HepG2 (cell line): ENCODE data around the gene CX3CR1. TPM values are rescaled to one million over a fixed set of nuclear protein-coding genes. Genes with fewer than 3 reads are reported as not detected.

Experiments used
- CENPT ChIP-seq: sonication (generic); formaldehyde crosslinking; IDR thresholded peaks from 2 replicates; pipeline ENCODE4 v1.8.0; 2022; ENCODE audit warnings: low read depth, mild to moderate bottlenecking, moderate library complexity, missing genetic modification reagents
- CHCHD3 ChIP-seq: sonication (generic); formaldehyde crosslinking; IDR thresholded peaks from 2 replicates; pipeline ENCODE4 v1.8.0; 2022; ENCODE audit warnings: mild to moderate bottlenecking, missing genetic modification reagents, moderate library complexity
- CHD4 ChIP-seq: fragments of 200-600 bp; sonication (generic); IDR thresholded peaks from 2 replicates; pipeline ENCODE4 v1.7.0; 2017; ENCODE audit warnings: mild to moderate bottlenecking, low read length, borderline replicate concordance
- CREB3 ChIP-seq: sonication (generic); formaldehyde crosslinking; IDR thresholded peaks from 2 replicates; pipeline ENCODE4 v1.5.0; 2020; ENCODE audit warnings: missing genetic modification reagents
- E2F2 ChIP-seq: sonication (generic); formaldehyde crosslinking; IDR thresholded peaks from 2 replicates; pipeline ENCODE4 v1.4.0; 2020; ENCODE audit warnings: missing genetic modification reagents, borderline replicate concordance
- FOXK2 ChIP-seq: fragments of 450-650 bp; IDR thresholded peaks from 2 replicates; pipeline ENCODE4 v1.6.1; 2016
- HOXA3 ChIP-seq: sonication (generic); formaldehyde crosslinking; IDR thresholded peaks from 2 replicates; pipeline ENCODE4 v1.5.0; 2020; ENCODE audit warnings: missing genetic modification reagents
- MTERF4 ChIP-seq: sonication (generic); formaldehyde crosslinking; IDR thresholded peaks from 2 replicates; pipeline ENCODE4 v1.8.0; 2023; ENCODE audit warnings: mild to moderate bottlenecking, missing genetic modification reagents
- NR0B2 ChIP-seq: sonication (generic); formaldehyde crosslinking; IDR thresholded peaks from 2 replicates; pipeline ENCODE4 v1.4.0; 2020; ENCODE audit warnings: mild to moderate bottlenecking, missing genetic modification reagents
- PPARG ChIP-seq: conservative IDR thresholded peaks from 2 replicates; pipeline ENCODE4 v1.6.1; 2016; ENCODE audit warnings: missing biosample characterization, missing genetic modification reagents
- TFDP1 ChIP-seq: IDR thresholded peaks from 2 replicates; pipeline ENCODE4 v1.6.1; 2016; ENCODE audit warnings: missing compliant biosample characterization, missing genetic modification reagents, borderline replicate concordance
- TOPORS ChIP-seq: sonication (generic); formaldehyde crosslinking; IDR thresholded peaks from 2 replicates; pipeline ENCODE4 v1.8.0; 2023; ENCODE audit warnings: mild to moderate bottlenecking, missing genetic modification reagents
- ZNF230 ChIP-seq: sonication (generic); formaldehyde crosslinking; IDR thresholded peaks from 2 replicates; pipeline ENCODE4 v1.4.0; 2020; ENCODE audit warnings: mild to moderate bottlenecking, missing genetic modification reagents
- ZNF232 ChIP-seq: sonication (generic); formaldehyde crosslinking; IDR thresholded peaks from 2 replicates; pipeline ENCODE4 v1.4.0; 2020; ENCODE audit warnings: missing genetic modification reagents, borderline replicate concordance
- ZNF275 ChIP-seq: sonication (generic); formaldehyde crosslinking; IDR thresholded peaks from 2 replicates; pipeline ENCODE4 v1.8.0; 2022; ENCODE audit warnings: missing genetic modification reagents, mild to moderate bottlenecking, inconsistent platforms, borderline replicate concordance
- ZNF382 ChIP-seq: sonication (generic); formaldehyde crosslinking; IDR thresholded peaks from 2 replicates; pipeline ENCODE4 v1.5.0; 2020; ENCODE audit warnings: missing genetic modification reagents, mild to moderate bottlenecking, borderline replicate concordance
- ZNF564 ChIP-seq: sonication (generic); formaldehyde crosslinking; IDR thresholded peaks from 2 replicates; pipeline ENCODE4 v1.8.1; 2023; ENCODE audit warnings: mild to moderate bottlenecking, missing genetic modification reagents
- ZNF687 ChIP-seq: sonication (generic); formaldehyde crosslinking; IDR thresholded peaks from 2 replicates; pipeline ENCODE4 v1.5.1; 2020; ENCODE audit warnings: mild to moderate bottlenecking, missing genetic modification reagents, moderate library complexity
- ZNF766 ChIP-seq: sonication (generic); formaldehyde crosslinking; IDR thresholded peaks from 2 replicates; pipeline ENCODE4 v1.5.0; 2020; ENCODE audit warnings: missing genetic modification reagents, borderline replicate concordance
- polyA plus RNA-seq, 8 experiments: library from polyadenylated mRNA; depleted of rRNA in 3 of 8; stranded (reverse) in 7 of 8; unstranded in 1 of 8; fragments of >200 nt; fragmentation: Illumina TruSeq in 4 of 8; extraction: Trizol in 4 of 8; gene quantifications; 2 replicates each; pipeline versions ENCODE4 v1.2.1 to v1.2.3, GENCODE V29; 2011 to 2016; ENCODE audit warnings: low read depth in 4 of 8, missing spikeins in 1 of 8, mixed read lengths in 1 of 8; ENCODE audit not compliant: insufficient read depth in 1 of 8
- total RNA-seq, 5 experiments: library from RNA; depleted of rRNA; stranded (reverse); fragments of >200 nt; fragmentation: Illumina TruSeq; extraction: Trizol; gene quantifications; 2 replicates each; pipeline ENCODE4 v1.2.3, GENCODE V29; 2016; ENCODE audit warnings: low read depth in 1 of 5

The CX3CR1 gene
- total and polyA plus RNA-seq, 2 of the 13 experiments (the other 11 are each of a cell fraction or from before 2014, with no cell fraction given) = not detected

GRCh38 chr3:39317571-39318169 lies 37.8 kb upstream of the CX3CR1 start (continued):
- TF ChIP-seq ZNF230 = no peak
- TF ChIP-seq ZNF382 (CRISPR knock-in tag) = no peak
- TF ChIP-seq TOPORS (CRISPR knock-in tag) = no peak
- TF ChIP-seq CHD4 = no peak
- no peak for TF ChIP-seq ZNF564 (CRISPR knock-in tag)
- TF ChIP-seq HOXA3 (CRISPR knock-in tag) = peak; percentile 84; the same call in 1 of the 2 replicates
- TF ChIP-seq E2F2 = no peak
- TF ChIP-seq ZNF275 (CRISPR knock-in tag) = no peak
- TF ChIP-seq PPARG (CRISPR knock-in tag) = peak; percentile 96
- TF ChIP-seq ZNF232 (CRISPR knock-in tag) = no peak
- no peak for TF ChIP-seq ZNF687 (CRISPR knock-in tag)
- no peak for TF ChIP-seq CREB3
- no peak for TF ChIP-seq CENPT (CRISPR knock-in tag)
- TF ChIP-seq CHCHD3 (CRISPR knock-in tag) = no peak
- 0 out of 2 replicates have a peak, but pooled peaks have one; percentile 16 for TF ChIP-seq TFDP1 (CRISPR knock-in tag)
- 0 out of 2 replicates have a peak, but pooled peaks have one; percentile 35 for TF ChIP-seq ZNF766
- TF ChIP-seq MTERF4 (CRISPR knock-in tag) = no peak
- TF ChIP-seq FOXK2 = peak; percentile 58; the same call in 1 of the 2 replicates
- no peak for TF ChIP-seq NR0B2 (CRISPR knock-in tag)
